B cell (primary cell): ENCODE data around the gene COQ4. TPM values are rescaled to one million over a fixed set of nuclear protein-coding genes. Genes with fewer than 3 reads are reported as not detected.

Experiments used
- ATAC-seq: fragments of 200-7000 bp; cut with Tn5 transposase; one replicate; pipeline ENCODE4 v1.10.0; 2021; ENCODE audit warnings: low read depth, mild to moderate bottlenecking, moderate number of reproducible peaks, moderate library complexity
- CTCF ChIA-PET: fragments of 350-600 bp; sonication (Branson Sonifier 250); formaldehyde crosslinking; loops from one replicate; lab custom pipeline; 2021; ENCODE audit warnings: antibody characterized with exemption, inconsistent platforms; lab: Charles Lee
- POLR2A ChIA-PET: fragments of 350-600 bp; sonication (Branson Sonifier 250); formaldehyde crosslinking; loops from one replicate; lab custom pipeline; 2021; ENCODE audit warnings: antibody characterized with exemption; lab: Charles Lee
- DNase-seq: peaks from one replicate; pipeline ENCODE4 v3.0.0; 2013
- H2AFZ ChIP-seq: 2 replicates; pipeline ENCODE4 v1.6.1; 2012; ENCODE audit warnings: mild to moderate bottlenecking, low read depth, low read length; ENCODE audit not compliant: insufficient read depth, poor library complexity, severe bottlenecking
- H3K27ac ChIP-seq, 2 donors: 1 replicate in 1 of 2; 2 replicates in 1 of 2; pipeline ENCODE4 v1.5.1; 2012 to 2013; ENCODE audit warnings: low read length in 2 of 2, mild to moderate bottlenecking in 2 of 2, moderate library complexity in 1 of 2
- H3K27me3 ChIP-seq, 4 experiments: fragments of 200-600 bp in 1 of 4; sonication (generic) in 1 of 4; replicated peaks in 1 of 4; 1 replicate in 2 of 4; 2 replicates in 2 of 4; pipeline versions ENCODE4 v1.6.1 to v1.7.0; 2013 to 2016; ENCODE audit warnings: low read length in 3 of 4, mild to moderate bottlenecking in 2 of 4, mixed read lengths in 1 of 4, moderate library complexity in 1 of 4; ENCODE audit not compliant: insufficient read depth in 4 of 4, control insufficient read depth in 3 of 4; ENCODE audit errors: control extremely low read depth in 1 of 4
- H3K36me3 ChIP-seq, 2 experiments: replicated peaks in 1 of 2; 1 replicate in 1 of 2; 2 replicates in 1 of 2; pipeline versions ENCODE4 v1.6.1 to v1.7.1; 2013; ENCODE audit warnings: low read length in 1 of 2; ENCODE audit not compliant: insufficient read depth in 2 of 2, control insufficient read depth in 1 of 2; ENCODE audit errors: control extremely low read depth in 1 of 2, extremely low read depth in 1 of 2
- H3K4me1 ChIP-seq, 2 donors: fragments of 200-600 bp in 1 of 2; sonication (generic) in 1 of 2; 1 replicate in 1 of 2; 2 replicates in 1 of 2; pipeline versions ENCODE4 v1.5.1 to v1.6.1; 2013 to 2017; ENCODE audit warnings: low read length in 2 of 2; ENCODE audit not compliant: control insufficient read depth in 2 of 2, insufficient read depth in 2 of 2
- H3K4me2 ChIP-seq: replicated peaks from 2 replicates; pipeline ENCODE3; 2012; ENCODE audit warnings: mild to moderate bottlenecking, low read depth, low read length; ENCODE audit not compliant: poor library complexity, severe bottlenecking
- H3K4me3 ChIP-seq, 5 experiments: fragments of 200-600 bp in 1 of 5; sonication (generic) in 1 of 5; 1 replicate in 3 of 5; 2 replicates in 2 of 5; pipeline versions ENCODE4 v1.5.1 to v1.7.0; 2011 to 2016; ENCODE audit warnings: low read length in 4 of 5, mild to moderate bottlenecking in 4 of 5, low read depth in 2 of 5, control low read depth in 1 of 5, moderate library complexity in 1 of 5; ENCODE audit not compliant: insufficient read depth in 1 of 5; ENCODE audit errors: control extremely low read depth in 1 of 5, extremely low read depth in 1 of 5
- H3K79me2 ChIP-seq: fragments of 200-600 bp; sonication (generic); one replicate; pipeline ENCODE4 v1.6.0; 2016; ENCODE audit warnings: low read length; ENCODE audit not compliant: control insufficient read depth, insufficient read depth
- H3K9ac ChIP-seq: fragments of 200-600 bp; sonication (generic); 2 replicates; pipeline ENCODE4 v1.6.1; 2017; ENCODE audit warnings: mild to moderate bottlenecking, low read length, moderate library complexity
- H3K9me3 ChIP-seq, 3 donors: one replicate each; pipeline versions ENCODE4 v1.6.1 to v1.7.1; 2013; ENCODE audit warnings: low read length in 2 of 3; ENCODE audit not compliant: control insufficient read depth in 2 of 3, insufficient read depth in 1 of 3; ENCODE audit errors: control extremely low read depth in 1 of 3
- H4K20me1 ChIP-seq: 2 replicates; pipeline ENCODE4 v1.6.0; 2012; ENCODE audit warnings: mild to moderate bottlenecking, low read length; ENCODE audit not compliant: insufficient read depth, control insufficient read depth, poor library complexity, severe bottlenecking
- H3K27ac Mint-ChIP-seq: one replicate; pipeline ENCODE4 v1.8.0; 2021; ENCODE audit warnings: mixed read lengths
- H3K27me3 Mint-ChIP-seq: one replicate; pipeline ENCODE4 v1.8.0; 2021; ENCODE audit warnings: mixed read lengths
- H3K4me1 Mint-ChIP-seq: one replicate; pipeline ENCODE4 v1.8.0; 2021; ENCODE audit warnings: mixed read lengths
- H3K4me3 Mint-ChIP-seq: one replicate; pipeline ENCODE4 v1.8.0; 2021; ENCODE audit warnings: mixed read lengths
- H3K9me3 Mint-ChIP-seq: one replicate; pipeline ENCODE4 v1.8.0; 2022; ENCODE audit warnings: mixed read lengths; ENCODE audit not compliant: insufficient read depth
- CTCF ChIP-seq: fragments of 200-600 bp; IDR thresholded peaks from one replicate; pipeline ENCODE4 v1.8.0; 2022; ENCODE audit warnings: antibody characterized with exemption, mild to moderate bottlenecking
- WGBS: methylation state at CpG from one replicate; pipeline ENCODE4 v1.1.5; 2013; ENCODE audit warnings: missing lambda C conversion rate; ENCODE audit not compliant: insufficient coverage; 5-methylcytosine and 5-hydroxymethylcytosine counted together
- intact Hi-C: fragments of 100-400 bp; cut with micrococcal nuclease; formaldehyde crosslinking; loops from one replicate; pipeline ENCODE4 v1.10.0; 2022
- polyA plus RNA-seq: library from polyadenylated mRNA; depleted of rRNA; stranded (reverse); fragments of >200 nt; gene quantifications from 2 replicates; pipeline ENCODE4 v1.2.3, GENCODE V29; 2012
- total RNA-seq, 2 donors: library from RNA; stranded (reverse); fragments of 120-200 nt in 1 of 2; gene quantifications; 1 replicate in 1 of 2; 2 replicates in 1 of 2; pipeline versions ENCODE4 v1.2.3 to v1.2.4, GENCODE V29; 2013 to 2022

The COQ4 gene
- total and polyA plus RNA-seq, 2 donors (not counting 1 experiment from before 2014, with no cell fraction given): 54.9 to 62.8 TPM

GRCh38 chr9:128370752-128371629 lies 48.4 kb downstream of the COQ4 start, which contains the start of gene URM1:
Gene URM1 (plus strand): TSS chr9:128371374. CDS start chr9:128371381, 7 bp downstream.
- ChIA-PET POLR2A (interaction anchor here (0.5 to 2.9 kb wide), 16 partner anchors 9 to 828 kb away, joined by 3 to 20 read pairs (median 4); partner anchors contain the start of genes CERCAM, GOLGA2, ODF2 and SWI5), CTCF (interaction anchor here (0.6 to 2.8 kb wide), 10 partner anchors 9 to 1371 kb away, joined by 3 to 35 read pairs (median 4); partner anchors contain the start of genes CERCAM, GOLGA2 and SWI5)
- H3K36me3 ChIP-seq: peaks cover 2 to 11% of the 10 kb centered on the region in 2 experiments
- WGBS: under 1% methylated on average over 50 of the region's 55 CpGs
- peak within 1 kb of the TSS; percentile 83 to 96 for H3K27ac ChIP-seq
- Mint-ChIP-seq H3K27ac (peak within 1 kb of the TSS; percentile 96), H3K9me3 (no peaks in the 10 kb centered on the region), H3K27me3 (no peaks in the 10 kb centered on the region), H3K4me3 (peak within 1 kb of the TSS; percentile 95), H3K4me1 (peaks cover 30% of the 10 kb centered on the region)
- intact Hi-C loops: loop anchor here (1.0 to 5.0 kb wide), 9 partner anchors 31 to 576 kb away; partner anchors contain the start of genes CERCAM, COQ4, DOLK and KYAT1
- ATAC-seq (peak; percentile 94), DNase-seq (peak; percentile 96)
- no peaks in the 10 kb centered on the region for H3K9me3 ChIP-seq
- no peak for TF ChIP-seq CTCF
- H4K20me1 ChIP-seq: peaks cover 36% of the 10 kb centered on the region
- peak within 1 kb of the TSS; percentile 86 to 98 (median 90) for H3K4me3 ChIP-seq
- H3K4me1 ChIP-seq: peaks cover 15 to 23% of the 10 kb centered on the region in 2 donors
- H3K79me2 ChIP-seq: peaks cover 57% of the 10 kb centered on the region
- peak within 1 kb of the TSS; percentile 98 for H2AFZ ChIP-seq
- H3K4me2 ChIP-seq: peak within 1 kb of the TSS; percentile 97
- no peaks in the 10 kb centered on the region for H3K27me3 ChIP-seq
- H3K9ac ChIP-seq: peak within 1 kb of the TSS; percentile 99
